NCI-H345 treated with DMSO at 0.1 percent for 48 hours (cell line): ENCODE results near the gene PRODH.
"Not testable (repeated sequence)": the region's sequence is repeated elsewhere in the genome, so short reads cannot be mapped to it uniquely, and the experiment has no call there.

Source experiments
- DNase-seq: peaks from one replicate; lab custom pipeline; 2025; ENCODE audit not compliant: unreplicated experiment; lab: John Stamatoyannopoulos, UW

PRODH gene

DNA sequence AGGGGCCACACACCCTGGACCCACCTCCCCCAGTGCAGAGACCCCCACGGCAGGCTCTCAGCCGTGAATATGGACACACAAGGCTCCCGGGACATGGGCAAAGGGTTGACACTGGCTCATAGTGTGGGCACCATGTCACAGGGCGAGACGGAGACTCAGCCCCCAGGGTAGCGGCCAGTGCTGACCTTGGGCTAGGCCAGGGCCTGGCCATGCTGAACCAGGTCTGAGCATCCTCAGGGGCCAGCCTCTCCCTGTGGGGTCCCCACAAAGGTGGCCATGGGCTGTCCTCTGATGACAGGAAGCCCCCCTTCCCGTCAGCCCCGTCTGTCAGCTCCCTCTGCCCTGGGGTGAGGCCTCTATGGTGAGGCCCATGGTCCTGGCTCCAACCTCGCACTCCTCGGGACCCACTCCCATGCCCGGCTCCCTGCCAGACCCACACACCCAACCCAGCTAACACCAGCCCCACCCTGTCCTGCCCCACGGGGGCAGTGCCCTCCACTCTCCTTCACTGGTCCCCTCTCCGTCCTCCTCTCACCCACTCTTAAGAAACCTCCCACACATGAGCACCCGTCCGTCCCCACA is 19.0 kb upstream of the PRODH start:
- no peak for DNase-seq

DNA sequence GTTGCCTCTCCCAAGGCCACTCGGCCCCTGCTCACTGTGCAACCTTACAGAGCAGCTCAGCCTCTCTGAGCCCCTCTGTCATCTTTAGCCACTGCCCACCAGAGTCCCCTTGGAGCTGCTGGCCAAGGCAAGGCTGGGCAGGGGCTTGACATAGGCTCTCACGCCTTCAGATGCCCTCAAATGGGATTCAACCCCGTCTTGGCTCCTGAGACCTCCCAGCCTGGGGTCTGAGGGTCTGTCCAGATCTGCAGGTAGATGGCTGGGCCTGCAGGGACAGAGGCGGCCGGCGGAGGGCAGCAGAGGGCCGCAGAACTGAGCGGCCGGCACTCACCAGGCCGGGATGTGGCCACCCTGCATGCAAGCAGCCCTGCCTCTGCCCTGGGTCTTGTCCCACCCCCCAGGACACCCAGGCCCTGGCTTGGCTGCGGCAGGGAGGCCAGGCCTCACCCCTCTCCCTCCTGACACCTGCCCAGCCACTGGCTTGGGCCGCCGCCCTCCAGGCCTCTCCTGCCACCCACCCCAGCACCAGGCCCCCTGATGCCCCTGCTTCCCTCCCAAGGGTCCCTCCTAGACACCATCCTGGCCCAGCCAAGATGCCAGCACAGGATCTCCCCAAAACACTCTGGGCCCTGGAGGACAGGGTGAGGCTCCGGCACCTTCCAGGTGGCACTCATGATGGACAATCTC is 18.4 kb upstream of the PRODH start:
- not testable (repeated sequence) for DNase-seq

GRCh38 chr22:18953128-18953527 is 17.0 kb upstream of the PRODH start:
- not testable (repeated sequence) for DNase-seq

DNA sequence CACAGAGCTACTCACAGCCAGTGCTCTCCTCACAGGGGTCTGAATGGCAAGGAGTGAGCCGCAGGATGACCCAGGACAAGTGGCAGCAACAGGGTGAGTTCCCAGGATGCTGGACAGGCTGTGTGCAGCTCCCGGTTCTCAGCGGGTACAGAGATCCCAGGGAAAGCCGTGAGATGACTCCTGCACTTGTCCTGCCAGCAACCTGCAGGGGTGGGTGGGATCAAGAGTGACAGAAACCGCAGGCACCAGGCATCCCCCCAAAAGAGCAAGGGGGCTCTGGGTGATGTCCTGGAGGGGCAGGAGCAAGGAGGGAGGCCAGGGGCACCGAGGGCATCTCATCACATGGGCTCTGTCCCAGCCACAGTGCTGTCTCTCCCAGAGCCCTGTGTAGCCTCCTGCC is 15.9 kb upstream of the PRODH start:
- DNase-seq: no peak

DNA sequence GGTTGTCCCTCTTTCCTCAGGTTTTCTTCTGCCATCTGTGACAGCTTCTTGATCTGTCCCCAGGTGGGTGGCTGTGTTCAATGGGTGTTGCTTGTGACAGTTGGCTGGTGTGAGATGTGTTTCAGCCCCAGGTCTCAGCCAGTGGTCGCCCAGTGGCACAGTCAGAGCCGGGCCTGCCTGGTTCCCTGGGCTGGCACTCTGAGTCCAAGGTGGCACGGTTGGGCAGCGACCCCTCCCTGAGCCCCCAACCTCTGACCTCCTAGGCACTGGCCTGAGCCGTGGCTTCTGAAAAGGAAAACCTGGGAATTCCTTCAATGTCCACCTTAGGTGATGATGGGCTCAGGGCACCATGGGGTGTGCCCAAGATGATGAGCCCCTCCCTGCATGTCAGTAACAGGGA is 14.0 kb upstream of the PRODH start:
- no peak for DNase-seq

DNA sequence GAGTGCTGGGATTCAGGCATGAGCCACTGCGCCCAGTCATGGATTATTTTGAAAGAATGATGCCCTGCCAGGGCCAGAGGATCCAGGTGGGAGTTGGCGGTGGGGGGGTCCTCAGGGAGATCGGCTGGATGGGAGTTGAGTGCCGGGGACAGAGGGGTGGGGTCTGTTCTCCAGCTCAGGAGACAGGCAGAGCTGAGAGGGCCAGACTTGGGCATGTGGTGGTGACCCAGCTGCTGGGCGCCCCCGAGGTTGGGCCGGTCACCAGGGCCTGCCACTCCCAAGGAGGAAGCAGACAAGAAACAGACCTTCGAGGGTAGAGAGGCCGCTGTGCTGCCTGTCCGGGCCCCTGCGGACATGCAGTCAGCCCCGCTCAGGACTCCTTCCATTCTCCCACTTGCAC is 11.8 kb upstream of the PRODH start:
- no peak for DNase-seq

DNA sequence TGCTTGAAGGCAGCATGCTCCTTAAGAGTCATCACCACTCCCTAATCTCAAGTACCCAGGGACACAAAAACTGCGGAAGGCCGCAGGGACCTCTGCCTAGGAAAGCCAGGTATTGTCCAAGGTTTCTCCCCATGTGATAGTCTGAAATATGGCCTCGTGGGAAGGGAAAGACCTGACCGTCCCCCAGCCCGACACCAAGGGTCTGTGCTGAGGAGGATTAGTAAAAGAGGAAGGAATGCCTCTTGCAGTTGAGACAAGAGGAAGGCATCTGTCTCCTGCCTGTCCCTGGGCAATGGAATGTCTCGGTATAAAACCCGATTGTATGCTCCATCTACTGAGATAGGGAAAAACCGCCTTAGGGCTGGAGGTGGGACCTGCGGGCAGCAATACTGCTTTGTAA is 11.0 kb upstream of the PRODH start:
- DNase-seq: not testable (repeated sequence)

GRCh38 chr22:18938691-18939090 is 2.6 kb upstream of the PRODH start:
- DNase-seq: not testable (repeated sequence)

- not testable (repeated sequence) for DNase-seq
These were observed 1.4 kb downstream of the PRODH start for GRCh38 chr22:18934688-18935087.

DNA sequence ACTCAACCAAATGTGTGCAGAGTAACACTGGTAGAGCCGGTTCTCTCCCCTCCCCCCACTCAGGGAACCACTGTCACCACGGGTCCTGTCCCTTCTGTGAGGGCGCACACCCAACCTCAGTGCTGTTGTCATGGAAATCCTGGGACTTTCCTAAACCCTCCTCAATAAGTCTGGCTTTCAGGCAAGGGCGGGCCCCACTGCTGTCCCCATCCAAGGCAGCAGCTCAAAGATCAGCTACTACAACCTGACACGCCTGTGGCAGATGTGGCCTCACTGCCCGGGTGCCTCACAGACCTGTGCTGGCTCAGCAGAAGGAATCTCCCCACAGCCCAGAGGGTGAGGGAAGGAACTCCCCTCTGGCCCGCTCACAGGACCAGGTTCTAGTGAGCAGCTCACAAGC is 2.2 kb downstream of the PRODH start:
- DNase-seq: no peak

DNA sequence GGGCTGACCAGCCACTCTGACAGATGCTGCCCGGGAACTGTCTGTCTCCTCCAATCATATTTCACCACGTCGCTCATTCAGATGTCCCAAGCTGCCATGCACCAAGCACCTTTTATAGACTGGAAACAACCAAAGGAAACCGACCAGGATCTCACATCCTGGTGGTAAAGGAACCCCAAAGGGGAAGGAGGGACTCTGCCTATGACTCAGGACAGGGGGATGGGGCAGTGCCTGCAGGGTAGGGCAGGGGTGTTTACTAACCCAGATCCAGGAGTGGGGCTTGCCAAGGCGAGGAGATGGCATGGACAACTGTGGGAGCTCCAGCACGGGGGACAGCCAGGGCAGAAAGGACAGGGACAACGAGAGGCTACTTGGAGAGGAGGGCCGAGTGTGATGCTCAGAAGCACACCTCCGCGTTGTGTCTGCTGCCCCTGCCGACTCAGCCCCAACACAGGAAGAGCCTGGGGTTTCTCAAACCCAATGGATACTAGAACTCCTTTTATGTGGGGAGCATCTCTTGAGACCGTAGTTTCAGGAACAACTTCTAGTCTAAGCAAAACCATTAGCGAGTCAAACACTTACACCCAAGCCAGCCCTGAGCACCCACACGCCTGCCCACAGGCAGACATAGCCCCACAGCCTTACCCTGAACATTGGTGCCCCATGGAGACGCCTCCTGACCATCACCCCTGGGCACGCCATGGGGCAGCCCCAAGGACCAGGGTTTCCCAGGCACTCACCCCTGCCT is 4.0 kb downstream of the PRODH start:
- no peak for DNase-seq

DNA sequence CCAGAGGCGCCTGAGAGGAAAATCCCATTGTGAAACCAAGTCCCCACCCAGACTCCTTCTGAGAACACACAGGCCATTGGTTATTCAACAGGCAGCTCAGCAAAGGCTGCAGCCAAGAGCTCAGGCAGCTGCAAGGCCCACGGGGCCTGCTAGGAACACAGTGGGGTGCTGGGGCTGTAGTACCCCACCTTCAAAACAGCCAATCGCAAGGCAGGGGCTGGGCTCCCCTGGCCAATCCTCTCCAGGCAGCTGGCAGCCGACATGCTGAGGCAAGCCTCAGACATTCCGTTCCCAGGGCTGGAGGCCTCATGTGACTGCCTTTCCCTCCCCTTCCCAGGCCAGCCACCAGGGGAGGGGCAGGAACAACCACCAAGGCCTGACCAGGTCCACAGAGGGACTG is 6.6 kb downstream of the PRODH start:
- no peak for DNase-seq

- DNase-seq: no peak
These were observed 8.5 kb downstream of the PRODH start for GRCh38 chr22:18927573-18927972.

- DNase-seq: no peak
These were observed 9.1 kb downstream of the PRODH start for GRCh38 chr22:18927020-18927419.

GRCh38 chr22:18925368-18926064 is 10.6 kb downstream of the PRODH start:
- no peak for DNase-seq

GRCh38 chr22:18920257-18920902 is 15.7 kb downstream of the PRODH start:
- DNase-seq: not testable (repeated sequence)

DNA sequence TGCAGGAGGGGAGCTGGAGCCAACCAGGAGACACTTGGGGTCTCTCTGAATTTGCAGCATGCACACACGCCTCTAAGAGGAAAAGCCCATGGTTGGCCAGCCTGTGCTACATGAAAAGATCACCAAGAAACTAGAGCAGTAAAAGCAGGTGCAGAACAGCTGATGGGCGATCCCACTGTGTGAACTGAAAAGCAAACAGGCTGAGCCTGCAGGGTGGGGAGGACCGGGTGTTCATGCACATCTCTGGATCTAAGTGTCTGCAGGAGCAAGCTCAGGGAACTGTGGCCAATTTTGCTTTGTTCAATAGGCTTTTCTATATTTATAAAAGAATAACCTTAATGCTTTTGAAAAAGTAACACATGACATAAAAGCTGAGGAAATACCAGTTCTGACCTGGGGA is 18.3 kb downstream of the PRODH start:
- DNase-seq: not testable (repeated sequence)

GRCh38 chr22:18915550-18915949 is 20.5 kb downstream of the PRODH start:
- DNase-seq: not testable (repeated sequence)

DNA sequence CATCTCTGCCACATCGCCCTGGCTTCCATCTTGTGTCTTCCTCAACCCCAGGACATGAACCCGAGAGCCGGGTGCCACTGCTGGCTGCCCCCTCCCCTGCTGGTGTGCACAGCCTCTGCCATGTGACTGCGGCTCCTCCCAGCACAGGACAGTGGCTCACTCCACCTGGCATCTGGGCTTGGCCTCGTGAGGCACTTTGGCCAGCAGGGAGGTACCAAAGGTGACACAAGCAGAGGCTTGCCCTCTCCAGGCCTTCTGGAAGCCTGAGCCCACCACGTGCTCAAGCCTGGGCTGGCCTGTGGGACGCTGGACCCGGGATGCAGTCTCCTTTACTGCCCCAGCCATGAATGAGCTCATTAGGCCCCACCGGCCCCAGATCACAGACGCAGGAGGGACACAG is 21.5 kb downstream of the PRODH start:
- not testable (repeated sequence) for DNase-seq

- DNase-seq: not testable (repeated sequence)
These were observed 23.7 kb downstream of the PRODH start for GRCh38 chr22:18912264-18912946.

GRCh38 chr22:18911535-18911934 is 24.6 kb downstream of the PRODH start:
- not testable (repeated sequence) for DNase-seq
